HUDEP-2 (cell line): Measurements from ENCODE around the gene DPY19L3.
"Not testable (repeated sequence)": the region's sequence is repeated elsewhere in the genome, so short reads cannot be mapped to it uniquely, and the experiment has no call there.

Experiments used
- DNase-seq, 76 experiments: peaks; one replicate each; lab custom pipeline; 2025; ENCODE audit not compliant: unreplicated experiment in 76 of 76; lab: John Stamatoyannopoulos, UW

Gene DPY19L3

GRCh38 chr19:32436692-32437091 is 31.1 kb downstream of the DPY19L3 start:
- no peak for DNase-seq

- DNase-seq = no peak
Measured at GRCh38 chr19:32437096-32437495, 31.5 kb downstream of the DPY19L3 start.

- no peak for DNase-seq
Measured at GRCh38 chr19:32438751-32439150, 33.2 kb downstream of the DPY19L3 start.

- no peak for DNase-seq
Measured at GRCh38 chr19:32442650-32443049, 37.1 kb downstream of the DPY19L3 start.

- not testable (repeated sequence) for DNase-seq
Measured at GRCh38 chr19:32447534-32447933, 42.0 kb downstream of the DPY19L3 start.

GRCh38 chr19:32448026-32448425 is 42.5 kb downstream of the DPY19L3 start:
- no peak for DNase-seq

- no peak for DNase-seq
Measured at GRCh38 chr19:32450217-32450616, 44.6 kb downstream of the DPY19L3 start.

GRCh38 chr19:32453736-32454135 is 48.2 kb downstream of the DPY19L3 start:
- DNase-seq = no peak

- DNase-seq = no peak
Measured at GRCh38 chr19:32456406-32456805, 50.8 kb downstream of the DPY19L3 start.

GRCh38 chr19:32457571-32458158 is 52.1 kb downstream of the DPY19L3 start:
- no peak for DNase-seq

- DNase-seq = no peak
Measured at GRCh38 chr19:32458500-32459123, 53.0 kb downstream of the DPY19L3 start.

- DNase-seq = no peak
Measured at GRCh38 chr19:32459204-32459865, 53.8 kb downstream of the DPY19L3 start.

GRCh38 chr19:32460476-32460875 is 54.9 kb downstream of the DPY19L3 start:
- DNase-seq = no peak

- peak in 7 of 76 experiments; percentile 7 to 59 (median 20) for DNase-seq
Measured at GRCh38 chr19:32464279-32464678, 58.7 kb downstream of the DPY19L3 start.

GRCh38 chr19:32465176-32465575 is 59.6 kb downstream of the DPY19L3 start:
- peak in 2 of 76 experiments; percentile 9 to 27 for DNase-seq

GRCh38 chr19:32469795-32470194 is 64.2 kb downstream of the DPY19L3 start:
- DNase-seq = no peak

GRCh38 chr19:32471095-32471494 is 65.5 kb downstream of the DPY19L3 start:
- no peak for DNase-seq

- DNase-seq = no peak
Measured at GRCh38 chr19:32471811-32472210, 66.2 kb downstream of the DPY19L3 start.

GRCh38 chr19:32475141-32476031 is 69.8 kb downstream of the DPY19L3 start:
- DNase-seq = no peak

- no peak for DNase-seq
Measured at GRCh38 chr19:32476032-32476350, 70.4 kb downstream of the DPY19L3 start.

GRCh38 chr19:32480321-32480720 is 74.8 kb downstream of the DPY19L3 start:
- no peak for DNase-seq
